Neuronal stem cell (in vitro differentiated cells): ENCODE data around the gene ACBD6.
"Not testable (repeated sequence)": the region's sequence is repeated elsewhere in the genome, so short reads cannot be mapped to it uniquely, and the experiment has no call there.

Source experiments
- DNase-seq: peaks from one replicate; pipeline ENCODE4 v3.0.0-alpha.2; 2013; ENCODE audit warnings: low spot score
- H2AFZ ChIP-seq: one replicate; pipeline ENCODE4 v1.6.1; 2013; ENCODE audit warnings: mild to moderate bottlenecking, low read length, inconsistent platforms
- H2AK5ac ChIP-seq: 2 replicates; pipeline ENCODE4 v1.6.1; 2013; ENCODE audit warnings: low read depth, mild to moderate bottlenecking, inconsistent platforms, low read length, moderate library complexity, mixed read lengths
- H2BK120ac ChIP-seq: 2 replicates; pipeline ENCODE4 v1.6.1; 2013; ENCODE audit warnings: low read depth, mild to moderate bottlenecking, inconsistent platforms, low read length, moderate library complexity, mixed read lengths
- H2BK12ac ChIP-seq: one replicate; pipeline ENCODE4 v1.6.1; 2013; ENCODE audit warnings: low read length, inconsistent platforms
- H2BK15ac ChIP-seq: 2 replicates; pipeline ENCODE4 v1.6.1; 2013; ENCODE audit warnings: mild to moderate bottlenecking, low read length, inconsistent platforms, mixed read lengths
- H2BK5ac ChIP-seq: one replicate; pipeline ENCODE4 v1.6.1; 2013; ENCODE audit warnings: inconsistent platforms, mild to moderate bottlenecking, low read length, moderate library complexity
- H3K14ac ChIP-seq: one replicate; pipeline ENCODE4 v1.6.1; 2013; ENCODE audit warnings: low read length, inconsistent platforms
- H3K18ac ChIP-seq: 2 replicates; pipeline ENCODE4 v1.6.1; 2013; ENCODE audit warnings: low read length, inconsistent platforms
- H3K23ac ChIP-seq: 2 replicates; pipeline ENCODE4 v1.6.1; 2013; ENCODE audit warnings: low read depth, mild to moderate bottlenecking, mixed read lengths, low read length, inconsistent platforms; ENCODE audit not compliant: poor library complexity
- H3K27ac ChIP-seq: replicated peaks from 3 replicates; pipeline ENCODE4 v1.5.1; 2013; ENCODE audit warnings: low read length, inconsistent platforms
- H3K27me3 ChIP-seq, 3 experiments: 2 replicates each; pipeline ENCODE4 v1.6.1; 2013; ENCODE audit warnings: low read length in 3 of 3, mild to moderate bottlenecking in 2 of 3, inconsistent platforms in 1 of 3, low read depth in 1 of 3, mixed read lengths in 1 of 3, moderate library complexity in 1 of 3; ENCODE audit not compliant: control insufficient read depth in 3 of 3, insufficient read depth in 3 of 3
- H3K36me3 ChIP-seq, 2 donors: replicated peaks in 1 of 2; 2 replicates each; pipeline ENCODE4 v1.6.1; 2013; ENCODE audit warnings: low read length in 2 of 2; ENCODE audit not compliant: control insufficient read depth in 2 of 2, insufficient read depth in 2 of 2
- H3K4ac ChIP-seq: 2 replicates; pipeline ENCODE4 v1.6.1; 2013; ENCODE audit warnings: inconsistent platforms, mild to moderate bottlenecking, low read length, moderate library complexity
- H3K4me1 ChIP-seq, 2 donors: 1 replicate in 1 of 2; 2 replicates in 1 of 2; pipeline ENCODE4 v1.6.1; 2013; ENCODE audit warnings: low read length in 2 of 2, low read depth in 1 of 2; ENCODE audit not compliant: control insufficient read depth in 2 of 2, insufficient read depth in 1 of 2
- H3K4me2 ChIP-seq: one replicate; pipeline ENCODE4 v1.6.1; 2013; ENCODE audit warnings: mild to moderate bottlenecking, low read length, inconsistent platforms; ENCODE audit not compliant: insufficient read depth, poor library complexity, severe bottlenecking
- H3K4me3 ChIP-seq, 2 donors: 2 replicates each; pipeline ENCODE4 v1.5.1; 2013; ENCODE audit warnings: low read length in 2 of 2, mild to moderate bottlenecking in 2 of 2, inconsistent platforms in 1 of 2, moderate library complexity in 1 of 2
- H3K79me1 ChIP-seq: one replicate; pipeline ENCODE4 v1.6.1; 2013; ENCODE audit warnings: low read depth, mild to moderate bottlenecking, inconsistent platforms, low read length, moderate library complexity
- H3K9ac ChIP-seq: one replicate; pipeline ENCODE4 v1.6.1; 2013; ENCODE audit warnings: mild to moderate bottlenecking, low read depth, low read length, inconsistent platforms; ENCODE audit not compliant: poor library complexity
- H3K9me3 ChIP-seq, 2 donors: replicated peaks in 1 of 2; 2 replicates each; pipeline versions ENCODE3 to v1.6.1; 2013; ENCODE audit warnings: low read length in 2 of 2, mild to moderate bottlenecking in 2 of 2, inconsistent platforms in 1 of 2, low read depth in 1 of 2, mixed read lengths in 1 of 2, moderate library complexity in 1 of 2; ENCODE audit not compliant: control insufficient read depth in 2 of 2, insufficient read depth in 1 of 2
- H4K8ac ChIP-seq: one replicate; pipeline ENCODE4 v1.6.1; 2013; ENCODE audit warnings: low read depth, mild to moderate bottlenecking, inconsistent platforms, low read length, moderate library complexity
- H4K91ac ChIP-seq: one replicate; pipeline ENCODE4 v1.6.1; 2013; ENCODE audit warnings: low read length, low read depth, mild to moderate bottlenecking, inconsistent platforms; ENCODE audit not compliant: poor library complexity
- WGBS, 2 donors: extraction: QIAGEN DNeasy Blood & Tissue Kit; methylation state at CpG; one replicate each; pipeline ENCODE4 v1.1.7; 2013; ENCODE audit warnings: missing lambda C conversion rate in 2 of 2, mixed read lengths in 1 of 2; ENCODE audit not compliant: insufficient read length in 2 of 2, insufficient replicate concordance in 1 of 2; ENCODE audit errors: extremely low coverage in 2 of 2; 5-methylcytosine and 5-hydroxymethylcytosine counted together

The ACBD6 gene

GRCh38 chr1:180412583-180412982 is 89.8 kb downstream of the ACBD6 start:
- Histone ChIP-seq H2BK5ac (no peak overlapping the region), H4K91ac (no peak overlapping the region), H3K4me1 (no peaks in the 10 kb centered on the region), H3K18ac (no peak overlapping the region), H2AK5ac (no peak overlapping the region), H3K4me2 (no peak overlapping the region), H3K14ac (no peak overlapping the region), H2AFZ (no peak overlapping the region), H2BK120ac (no peak overlapping the region), H2BK12ac (no peak overlapping the region), H3K79me1 (no peaks in the 10 kb centered on the region), H3K27me3 (no peaks in the 10 kb centered on the region), H3K36me3 (peaks cover 0 to 41% of the 10 kb centered on the region in 2 donors), H3K9me3 (no peaks in the 10 kb centered on the region), H3K4me3 (no peak overlapping the region), H3K27ac (no peak overlapping the region), H4K8ac (no peak overlapping the region), H2BK15ac (no peak overlapping the region), H3K4ac (no peak overlapping the region), H3K9ac (no peak overlapping the region), H3K23ac (no peak overlapping the region)
- DNase-seq, result no peak
- no CpG with 5 or more reads among the region's 4 CpGs for WGBS, 2 donors

DNA sequence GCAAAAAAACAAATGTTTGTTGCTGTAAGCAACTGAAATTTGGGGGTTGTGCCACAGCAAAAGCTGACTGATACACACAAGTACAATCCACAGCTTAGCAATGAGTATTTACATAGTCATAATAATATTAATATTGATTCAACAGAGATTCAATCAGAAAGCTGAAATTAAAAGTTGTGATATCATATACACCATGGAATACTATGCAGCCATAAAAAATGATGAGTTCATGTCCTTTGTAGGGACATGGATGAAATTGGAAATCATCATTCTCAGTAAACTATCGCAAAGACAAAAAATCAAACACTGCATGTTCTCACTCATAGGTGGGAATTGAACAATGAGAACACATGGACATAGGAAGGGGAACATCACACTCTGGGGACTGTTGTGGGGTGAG is 94.2 kb downstream of the ACBD6 start:
- DNase-seq, H2BK15ac ChIP-seq, H2BK120ac ChIP-seq, H3K4me2 ChIP-seq, H3K23ac ChIP-seq, H3K79me1 ChIP-seq, H3K27me3 ChIP-seq, H3K4ac ChIP-seq, H3K9me3 ChIP-seq, H2BK5ac ChIP-seq, H4K91ac ChIP-seq, H3K18ac ChIP-seq, H3K14ac ChIP-seq, H2AFZ ChIP-seq, H3K9ac ChIP-seq, H2BK12ac ChIP-seq, H2AK5ac ChIP-seq, H3K27ac ChIP-seq, H3K4me3 ChIP-seq, H4K8ac ChIP-seq, H3K4me1 ChIP-seq: not testable (repeated sequence)
- H3K36me3 ChIP-seq, result peaks cover 0 to 39% of the 10 kb centered on the region in 2 donors
- no CpG with 5 or more reads among the region's 1 CpG for WGBS, 2 donors

DNA sequence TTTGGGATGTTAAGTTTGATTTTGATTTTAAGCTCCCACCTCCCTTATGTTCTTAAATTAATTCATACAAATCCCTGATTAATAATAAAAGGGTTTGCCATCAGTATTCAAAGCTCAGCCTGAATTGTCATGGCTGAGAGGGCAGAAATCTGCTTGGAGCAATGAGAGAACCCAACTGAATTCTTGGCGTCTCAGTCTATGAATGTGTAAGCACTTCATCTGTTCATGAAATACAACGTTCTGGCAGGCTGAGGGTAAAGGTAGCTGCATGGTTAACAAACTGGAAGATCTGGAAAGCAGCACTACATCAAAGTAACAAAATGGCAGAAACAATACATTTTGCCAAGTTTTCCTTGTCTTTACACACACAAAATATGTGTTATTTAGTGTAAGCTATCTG is 95.3 kb downstream of the ACBD6 start:
- H3K18ac ChIP-seq, result no peak overlapping the region
- H3K79me1 ChIP-seq, result no peaks in the 10 kb centered on the region
- H3K36me3 ChIP-seq, result peaks cover 0 to 30% of the 10 kb centered on the region in 2 donors
- no peak overlapping the region for H2BK5ac ChIP-seq
- no peak overlapping the region for H3K4me2 ChIP-seq
- no peak overlapping the region for H2BK12ac ChIP-seq
- H2BK120ac ChIP-seq, result no peak overlapping the region
- H2AK5ac ChIP-seq, result no peak overlapping the region
- no peak overlapping the region for H4K91ac ChIP-seq
- no peak overlapping the region for H3K27ac ChIP-seq
- no peak overlapping the region for H4K8ac ChIP-seq
- no CpG with 5 or more reads among the region's 2 CpGs for WGBS, 2 donors
- no peaks in the 10 kb centered on the region for H3K27me3 ChIP-seq
- H3K9me3 ChIP-seq, result no peaks in the 10 kb centered on the region
- H3K4ac ChIP-seq, result no peak overlapping the region
- DNase-seq, result no peak
- no peak overlapping the region for H2BK15ac ChIP-seq
- H3K23ac ChIP-seq, result no peak overlapping the region
- H2AFZ ChIP-seq, result no peak overlapping the region
- H3K4me3 ChIP-seq, result no peak overlapping the region
- no peak overlapping the region for H3K9ac ChIP-seq
- no peaks in the 10 kb centered on the region for H3K4me1 ChIP-seq
- no peak overlapping the region for H3K14ac ChIP-seq

DNA sequence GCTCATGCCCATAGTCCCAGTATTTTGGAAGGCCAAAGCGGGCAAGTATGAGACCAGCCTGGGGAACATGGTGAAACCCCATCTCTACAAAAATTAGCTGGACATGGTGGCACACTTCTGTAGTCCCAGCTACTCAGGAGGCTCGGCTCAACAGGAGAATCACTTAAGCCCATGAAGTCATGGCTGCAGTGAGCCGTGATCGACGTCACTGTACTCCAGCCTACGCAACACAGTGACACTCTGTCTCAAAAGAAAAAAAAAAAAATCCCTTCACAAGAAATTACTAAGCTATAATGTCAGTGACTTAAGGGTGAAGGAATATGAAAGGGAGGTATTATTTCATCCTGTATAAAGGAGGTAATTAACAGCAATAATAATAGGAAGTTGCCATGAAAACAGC is 99.8 kb downstream of the ACBD6 start:
- Histone ChIP-seq H4K91ac (no peak overlapping the region), H2BK5ac (no peak overlapping the region), H3K36me3 (peaks cover 0 to 7% of the 10 kb centered on the region in 2 donors), H3K4ac (no peak overlapping the region), H2BK120ac (no peak overlapping the region), H2AFZ (no peak overlapping the region), H2BK12ac (no peak overlapping the region), H4K8ac (no peak overlapping the region), H3K23ac (no peak overlapping the region), H3K9me3 (no peaks in the 10 kb centered on the region), H3K27ac (no peak overlapping the region), H3K18ac (no peak overlapping the region), H3K4me2 (no peak overlapping the region), H3K79me1 (no peaks in the 10 kb centered on the region), H3K14ac (no peak overlapping the region), H2BK15ac (no peak overlapping the region), H3K4me3 (no peak overlapping the region), H3K4me1 (no peaks in the 10 kb centered on the region), H3K9ac (no peak overlapping the region), H3K27me3 (no peaks in the 10 kb centered on the region), H2AK5ac (no peak overlapping the region)
- WGBS, 2 donors, result no CpG with 5 or more reads among the region's 6 CpGs
- no peak for DNase-seq
